ENCODE results near the gene PDCD7.

The PDCD7 gene

GRCh38 chr15:65087411-65087810, 46.2 kb downstream of the PDCD7 start:
- Histone ChIP-seq H3K4me3 (ENCODE audit: low read length) (no peak overlapping the region), H3K9ac (ENCODE audit: low read depth, low read length) (no peak overlapping the region), H3K27ac (ENCODE audit: low read length) (no peak overlapping the region), H3K36me3 (ENCODE audit: insufficient read depth, low read depth, low read length) (no peaks in the 10 kb centered on the region), H3K27me3 (ENCODE audit: insufficient read depth, low read length) (peaks cover 12% of the 10 kb centered on the region; the same call in 1 of the 2 replicates), H3K4me1 (ENCODE audit: insufficient read depth, low read length) (peaks cover 22% of the 10 kb centered on the region), H3K9me3 (ENCODE audit: insufficient read depth, low read depth, low read length) (no peaks in the 10 kb centered on the region)

GRCh38 chr15:65086680-65087111, 46.9 kb downstream of the PDCD7 start:
- Histone ChIP-seq H3K36me3 (ENCODE audit: insufficient read depth, low read depth, low read length) (no peaks in the 10 kb centered on the region), H3K4me1 (ENCODE audit: insufficient read depth, low read length) (peaks cover 27% of the 10 kb centered on the region), H3K27ac (ENCODE audit: low read length) (no peak overlapping the region), H3K9me3 (ENCODE audit: insufficient read depth, low read depth, low read length) (no peaks in the 10 kb centered on the region), H3K27me3 (ENCODE audit: insufficient read depth, low read length) (peaks cover 19% of the 10 kb centered on the region), H3K9ac (ENCODE audit: low read depth, low read length) (no peak overlapping the region), H3K4me3 (ENCODE audit: low read length) (no peak overlapping the region)

GRCh38 chr15:65085990-65086679, 47.5 kb downstream of the PDCD7 start:
- Histone ChIP-seq H3K27ac (ENCODE audit: low read length) (no peak overlapping the region), H3K9me3 (ENCODE audit: insufficient read depth, low read depth, low read length) (no peaks in the 10 kb centered on the region), H3K4me3 (ENCODE audit: low read length) (no peak overlapping the region), H3K9ac (ENCODE audit: low read depth, low read length) (no peak overlapping the region), H3K36me3 (ENCODE audit: insufficient read depth, low read depth, low read length) (no peaks in the 10 kb centered on the region), H3K27me3 (ENCODE audit: insufficient read depth, low read length) (peaks cover 24% of the 10 kb centered on the region), H3K4me1 (ENCODE audit: insufficient read depth, low read length) (peaks cover 27% of the 10 kb centered on the region)

GRCh38 chr15:65085207-65085753, 48.3 kb downstream of the PDCD7 start:
- H3K9me3 ChIP-seq (ENCODE audit: insufficient read depth, low read depth, low read length), result no peaks in the 10 kb centered on the region
- H3K27ac ChIP-seq (ENCODE audit: low read length), result no peak overlapping the region
- H3K36me3 ChIP-seq (ENCODE audit: insufficient read depth, low read depth, low read length), result no peaks in the 10 kb centered on the region
- H3K9ac ChIP-seq (ENCODE audit: low read depth, low read length), result no peak overlapping the region
- peaks cover 27% of the 10 kb centered on the region for H3K4me1 ChIP-seq (ENCODE audit: insufficient read depth, low read length)
- no peak overlapping the region for H3K4me3 ChIP-seq (ENCODE audit: low read length)
- peaks cover 29% of the 10 kb centered on the region for H3K27me3 ChIP-seq (ENCODE audit: insufficient read depth, low read length)

GRCh38 chr15:65084500-65085206, 49.0 kb downstream of the PDCD7 start:
- Histone ChIP-seq H3K27ac (ENCODE audit: low read length) (no peak overlapping the region), H3K27me3 (ENCODE audit: insufficient read depth, low read length) (peaks cover 29% of the 10 kb centered on the region), H3K9ac (ENCODE audit: low read depth, low read length) (no peak overlapping the region), H3K4me1 (ENCODE audit: insufficient read depth, low read length) (peaks cover 27% of the 10 kb centered on the region), H3K9me3 (ENCODE audit: insufficient read depth, low read depth, low read length) (no peaks in the 10 kb centered on the region), H3K4me3 (ENCODE audit: low read length) (no peak overlapping the region), H3K36me3 (ENCODE audit: insufficient read depth, low read depth, low read length) (no peaks in the 10 kb centered on the region)

GRCh38 chr15:65083262-65083701, 50.3 kb downstream of the PDCD7 start:
- Histone ChIP-seq H3K4me1 (ENCODE audit: insufficient read depth, low read length) (peaks cover 27% of the 10 kb centered on the region), H3K9me3 (ENCODE audit: insufficient read depth, low read depth, low read length) (no peaks in the 10 kb centered on the region), H3K4me3 (ENCODE audit: low read length) (peak overlapping the region; percentile 29; the same call in 1 of the 2 replicates), H3K36me3 (ENCODE audit: insufficient read depth, low read depth, low read length) (no peaks in the 10 kb centered on the region), H3K9ac (ENCODE audit: low read depth, low read length) (peak overlapping the region; percentile 0; the same call in 1 of the 2 replicates), H3K27me3 (ENCODE audit: insufficient read depth, low read length) (peaks cover 35% of the 10 kb centered on the region), H3K27ac (ENCODE audit: low read length) (no peak overlapping the region)

GRCh38 chr15:65082303-65082953, 51.2 kb downstream of the PDCD7 start:
- Histone ChIP-seq H3K4me3 (ENCODE audit: low read length) (peak overlapping the region; percentile 29; the same call in 1 of the 2 replicates), H3K4me1 (ENCODE audit: insufficient read depth, low read length) (peaks cover 27% of the 10 kb centered on the region), H3K27ac (ENCODE audit: low read length) (no peak overlapping the region), H3K36me3 (ENCODE audit: insufficient read depth, low read depth, low read length) (no peaks in the 10 kb centered on the region), H3K27me3 (ENCODE audit: insufficient read depth, low read length) (peaks cover 37% of the 10 kb centered on the region), H3K9me3 (ENCODE audit: insufficient read depth, low read depth, low read length) (no peaks in the 10 kb centered on the region), H3K9ac (ENCODE audit: low read depth, low read length) (no peak overlapping the region; the same call in 1 of the 2 replicates)

- Histone ChIP-seq H3K4me1 (ENCODE audit: insufficient read depth, low read length) (peaks cover 27% of the 10 kb centered on the region), H3K27me3 (ENCODE audit: insufficient read depth, low read length) (peaks cover 37% of the 10 kb centered on the region), H3K9me3 (ENCODE audit: insufficient read depth, low read depth, low read length) (no peaks in the 10 kb centered on the region), H3K36me3 (ENCODE audit: insufficient read depth, low read depth, low read length) (no peaks in the 10 kb centered on the region), H3K27ac (ENCODE audit: low read length) (no peak overlapping the region), H3K4me3 (ENCODE audit: low read length) (no peak overlapping the region), H3K9ac (ENCODE audit: low read depth, low read length) (no peak overlapping the region)
Measured at GRCh38 chr15:65081758-65082157, 51.9 kb downstream of the PDCD7 start.

- Histone ChIP-seq H3K27me3 (ENCODE audit: insufficient read depth, low read length) (peaks cover 37% of the 10 kb centered on the region), H3K9me3 (ENCODE audit: insufficient read depth, low read depth, low read length) (no peaks in the 10 kb centered on the region), H3K36me3 (ENCODE audit: insufficient read depth, low read depth, low read length) (no peaks in the 10 kb centered on the region), H3K4me3 (ENCODE audit: low read length) (no peak overlapping the region), H3K27ac (ENCODE audit: low read length) (no peak overlapping the region), H3K4me1 (ENCODE audit: insufficient read depth, low read length) (peaks cover 27% of the 10 kb centered on the region), H3K9ac (ENCODE audit: low read depth, low read length) (no peak overlapping the region)
Measured at GRCh38 chr15:65081270-65081669, 52.3 kb downstream of the PDCD7 start.

- H3K27ac ChIP-seq (ENCODE audit: low read length), result no peak overlapping the region
- peaks cover 33% of the 10 kb centered on the region for H3K27me3 ChIP-seq (ENCODE audit: insufficient read depth, low read length)
- H3K4me3 ChIP-seq (ENCODE audit: low read length), result no peak overlapping the region
- H3K9me3 ChIP-seq (ENCODE audit: insufficient read depth, low read depth, low read length), result no peaks in the 10 kb centered on the region
- H3K9ac ChIP-seq (ENCODE audit: low read depth, low read length), result no peak overlapping the region
- H3K36me3 ChIP-seq (ENCODE audit: insufficient read depth, low read depth, low read length), result no peaks in the 10 kb centered on the region
- H3K4me1 ChIP-seq (ENCODE audit: insufficient read depth, low read length), result peaks cover 26% of the 10 kb centered on the region
Measured at GRCh38 chr15:65079580-65079979, 54.0 kb downstream of the PDCD7 start.

- H3K27me3 ChIP-seq (ENCODE audit: insufficient read depth, low read length), result peaks cover 28% of the 10 kb centered on the region
- H3K36me3 ChIP-seq (ENCODE audit: insufficient read depth, low read depth, low read length), result no peaks in the 10 kb centered on the region
- no peaks in the 10 kb centered on the region; the same call in 1 of the 2 replicates for H3K9me3 ChIP-seq (ENCODE audit: insufficient read depth, low read depth, low read length)
- no peak overlapping the region for H3K9ac ChIP-seq (ENCODE audit: low read depth, low read length)
- no peak overlapping the region for H3K27ac ChIP-seq (ENCODE audit: low read length)
- no peak overlapping the region for H3K4me3 ChIP-seq (ENCODE audit: low read length)
- H3K4me1 ChIP-seq (ENCODE audit: insufficient read depth, low read length), result peaks cover 10% of the 10 kb centered on the region
Measured at GRCh38 chr15:65077981-65078352, 55.6 kb downstream of the PDCD7 start.
